ENCODE data around the gene PPP1R10. TPM values are rescaled to one million over a fixed set of nuclear protein-coding genes. Genes with fewer than 3 reads are reported as not detected.

Gene PPP1R10
- total RNA-seq, 1 donor from 2014 or later: 112 TPM

DNA sequence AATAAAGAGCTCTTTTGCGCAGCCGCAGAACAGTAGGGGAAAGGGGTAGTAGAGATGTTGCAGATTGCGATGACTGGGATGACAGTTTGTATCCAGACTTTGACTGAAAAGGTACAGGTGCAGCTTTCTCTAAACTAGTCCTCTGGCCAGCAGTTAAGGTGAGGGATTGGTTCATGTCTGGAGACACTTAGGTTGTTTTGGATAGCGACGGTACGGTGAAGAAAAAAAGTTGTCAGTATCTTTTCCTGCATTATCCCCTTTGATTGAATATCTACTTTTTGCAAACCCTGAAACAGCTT lies 59.4 kb downstream of the PPP1R10 start:
- Mint-ChIP-seq H3K4me1 (peaks cover 40% of the 10 kb centered on the region), H3K36me3 (ENCODE audit: low read depth) (peaks cover 63% of the 10 kb centered on the region), H3K27me3 (no peaks in the 10 kb centered on the region), H3K4me3 (peak overlapping the region; percentile 94), H3K9me3 (no peaks in the 10 kb centered on the region), H3K27ac (peak overlapping the region; percentile 97)
- intact Hi-C loops (cut with micrococcal nuclease): loop anchor here (1.0 to 10.0 kb wide), 4 partner anchors 125 to 1063 kb away; partner anchors contain the start of genes PPP1R11, PRRC2A and TRIM26
- no peak for DNase-seq
- TF ChIP-seq, protein P1, sequence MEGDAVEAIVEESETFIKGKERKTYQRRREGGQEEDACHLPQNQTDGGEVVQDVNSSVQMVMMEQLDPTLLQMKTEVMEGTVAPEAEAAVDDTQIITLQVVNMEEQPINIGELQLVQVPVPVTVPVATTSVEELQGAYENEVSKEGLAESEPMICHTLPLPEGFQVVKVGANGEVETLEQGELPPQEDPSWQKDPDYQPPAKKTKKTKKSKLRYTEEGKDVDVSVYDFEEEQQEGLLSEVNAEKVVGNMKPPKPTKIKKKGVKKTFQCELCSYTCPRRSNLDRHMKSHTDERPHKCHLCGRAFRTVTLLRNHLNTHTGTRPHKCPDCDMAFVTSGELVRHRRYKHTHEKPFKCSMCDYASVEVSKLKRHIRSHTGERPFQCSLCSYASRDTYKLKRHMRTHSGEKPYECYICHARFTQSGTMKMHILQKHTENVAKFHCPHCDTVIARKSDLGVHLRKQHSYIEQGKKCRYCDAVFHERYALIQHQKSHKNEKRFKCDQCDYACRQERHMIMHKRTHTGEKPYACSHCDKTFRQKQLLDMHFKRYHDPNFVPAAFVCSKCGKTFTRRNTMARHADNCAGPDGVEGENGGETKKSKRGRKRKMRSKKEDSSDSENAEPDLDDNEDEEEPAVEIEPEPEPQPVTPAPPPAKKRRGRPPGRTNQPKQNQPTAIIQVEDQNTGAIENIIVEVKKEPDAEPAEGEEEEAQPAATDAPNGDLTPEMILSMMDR (IDR thresholded peaks at IDR 0.05): no peak
- ChIA-PET CTCF (interaction anchor here (1.2 to 2.7 kb wide), 5 partner anchors 13 to 173 kb away, joined by 4 to 14 read pairs (median 5); no protein-coding TSS in a partner anchor), POLR2A (interaction anchor here (0.6 to 5.3 kb wide), 20 partner anchors 9 to 430 kb away, joined by 3 to 63 read pairs (median 6); partner anchors contain the start of genes ABCF1, MDC1, MRPS18B and PPP1R10)
- no peak for ATAC-seq (ENCODE audit: low read depth)

DNA sequence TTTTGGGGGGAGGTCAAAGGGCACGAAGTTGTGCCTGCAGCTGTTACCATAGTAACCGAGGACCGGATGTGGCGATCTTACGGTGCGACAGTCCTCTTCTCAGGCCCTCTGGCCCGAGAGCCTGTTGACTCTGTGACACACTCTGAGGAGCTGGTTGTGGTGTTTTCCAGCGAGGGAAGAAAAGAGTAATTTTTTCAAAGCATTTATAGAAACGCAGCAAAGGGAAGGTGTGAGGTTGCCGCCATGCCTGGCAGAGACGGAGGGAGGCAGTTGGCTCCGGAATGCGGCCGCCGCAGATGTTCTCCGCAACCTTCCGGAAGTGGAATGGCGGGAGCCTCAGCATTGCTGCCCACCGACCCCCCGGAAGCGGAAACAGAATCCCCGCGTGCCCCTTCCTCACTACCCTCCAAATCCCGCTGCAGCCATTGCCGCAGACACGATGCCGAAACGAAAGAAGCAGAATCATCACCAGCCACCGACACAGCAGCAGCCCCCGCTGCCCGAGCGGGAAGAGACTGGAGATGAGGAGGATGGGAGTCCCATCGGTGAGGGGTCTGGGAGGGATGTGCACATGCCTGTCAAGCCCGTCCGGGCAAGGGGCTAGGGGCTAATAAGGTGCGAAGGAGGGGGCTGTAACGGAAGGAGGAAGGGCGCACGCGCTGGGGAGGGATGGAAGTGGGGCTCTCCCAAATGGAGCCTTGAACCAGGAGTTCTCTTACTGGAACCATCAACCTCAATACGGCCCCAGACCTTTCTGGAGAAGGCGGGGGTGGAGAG lies 59.9 kb downstream of the PPP1R10 start, which contains the start of gene PRR3:
Gene PRR3, plus strand, starts transcription at position 390 of the 777 bp plus-strand sequence. Its CDS starts 50 bp downstream, at position 440.
- Mint-ChIP-seq H3K27me3 (no peaks in the 10 kb centered on the region), H3K4me1 (peaks cover 40% of the 10 kb centered on the region), H3K9me3 (no peaks in the 10 kb centered on the region), H3K27ac (peak within 1 kb of the TSS; percentile 97), H3K4me3 (peak within 1 kb of the TSS; percentile 94), H3K36me3 (ENCODE audit: low read depth) (peaks cover 63% of the 10 kb centered on the region)
- CTCF ChIA-PET: interaction anchor here (1.2 to 2.7 kb wide), 5 partner anchors 12 to 173 kb away, joined by 4 to 14 read pairs (median 5); no protein-coding TSS in a partner anchor
- peak; percentile 68 for DNase-seq
- TF ChIP-seq, protein P1 (IDR thresholded peaks at IDR 0.05): no peak
- POLR2A ChIA-PET: interaction anchor here (0.6 to 5.3 kb wide), 29 partner anchors 9 to 985 kb away, joined by 3 to 63 read pairs (median 5); partner anchors contain the start of genes ABCF1, DDX39B, DHX16 and HLA-E
- intact Hi-C loops (cut with micrococcal nuclease): loop anchor here (1.0 to 10.0 kb wide), 11 partner anchors 14 to 1064 kb away; partner anchors contain the start of genes ABCF1, C6orf136, DHX16 and HLA-E
- peak; percentile 54 for ATAC-seq (ENCODE audit: low read depth)

DNA sequence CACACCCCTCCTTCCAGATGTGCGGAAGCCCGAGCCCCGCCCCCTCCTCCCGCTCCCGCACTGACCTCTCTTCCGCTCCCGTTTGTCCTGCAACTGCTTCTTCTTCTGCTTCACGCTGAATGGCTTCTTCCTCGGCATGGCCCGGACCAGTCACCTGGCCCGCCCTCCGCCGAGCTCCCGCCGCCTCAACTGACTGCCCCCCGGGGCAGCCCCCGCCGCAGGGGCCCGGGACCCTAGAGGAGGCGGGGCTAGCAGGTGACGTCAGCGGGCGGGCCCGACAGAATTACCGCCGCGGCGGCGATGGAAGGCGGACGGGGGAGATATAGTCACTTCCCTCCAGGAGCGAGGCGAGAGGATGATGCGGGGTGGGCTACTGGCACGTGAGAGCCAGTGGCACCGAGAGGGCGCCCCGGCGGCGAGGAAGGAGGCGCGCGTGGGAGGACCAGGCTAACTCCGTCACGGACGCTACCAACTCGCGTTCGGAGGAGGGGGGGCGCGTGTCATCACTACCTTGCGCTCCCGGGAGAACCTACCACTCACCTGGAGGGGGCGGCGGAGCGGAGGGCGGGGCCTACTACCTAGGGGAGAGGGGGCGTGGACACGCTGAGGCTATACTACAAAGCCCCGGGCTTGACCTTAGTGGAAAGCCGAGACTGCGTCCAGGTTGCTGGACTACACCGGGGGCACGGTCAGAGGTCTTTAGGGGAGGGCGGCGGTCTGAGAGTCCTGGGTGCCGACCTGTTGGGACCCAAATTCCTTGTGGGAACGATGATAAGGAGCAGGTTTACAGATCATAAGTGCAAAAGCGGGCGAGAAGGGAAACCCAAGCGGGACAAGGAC lies 60.8 kb downstream of the PPP1R10 start, which contains the start of gene GNL1:
Gene GNL1, minus strand, starts transcription at position 424 of the 840 bp plus-strand sequence. Its CDS starts 286 bp downstream, at position 138.
- peak; percentile 89 for ATAC-seq (ENCODE audit: low read depth)
- TF ChIP-seq, protein P1 (IDR thresholded peaks at IDR 0.05): no peak
- intact Hi-C loops (cut with micrococcal nuclease): loop anchor here (1.0 to 10.0 kb wide), 10 partner anchors 15 to 1065 kb away; partner anchors contain the start of genes ABCF1, C6orf136, DHX16 and HLA-E
- H3K9me3 Mint-ChIP-seq: no peaks in the 10 kb centered on the region
- H3K4me3 Mint-ChIP-seq: peak within 1 kb of the TSS; percentile 94
- no peaks in the 10 kb centered on the region for H3K27me3 Mint-ChIP-seq
- CTCF ChIA-PET: interaction anchor here (0.9 to 3.2 kb wide), 6 partner anchors 11 to 174 kb away, joined by 4 to 15 read pairs (median 5); no protein-coding TSS in a partner anchor
- peak within 1 kb of the TSS; percentile 97 for H3K27ac Mint-ChIP-seq
- H3K4me1 Mint-ChIP-seq: peaks cover 40% of the 10 kb centered on the region
- peaks cover 66% of the 10 kb centered on the region for H3K36me3 Mint-ChIP-seq (ENCODE audit: low read depth)
- POLR2A ChIA-PET: interaction anchor here (0.6 to 5.3 kb wide), 29 partner anchors 10 to 1168 kb away, joined by 3 to 63 read pairs (median 5); partner anchors contain the start of genes ABCF1, DDX39B, DHX16 and HLA-E
- DNase-seq: peak; percentile 99

DNA sequence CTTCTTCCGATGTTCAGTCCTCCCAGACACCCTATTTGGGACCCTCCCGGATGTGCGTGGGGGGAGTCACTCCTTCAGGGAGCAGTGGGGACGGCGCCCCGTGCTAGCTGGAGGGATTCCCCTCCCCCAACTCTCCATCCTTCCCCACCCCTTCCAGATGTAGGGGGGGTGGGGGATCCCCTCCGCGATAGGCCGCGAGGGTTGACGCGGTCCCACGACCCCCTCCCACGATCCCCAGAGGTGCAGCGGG lies 61.3 kb downstream of the PPP1R10 start:
- H3K4me3 Mint-ChIP-seq: peak overlapping the region; percentile 94
- H3K36me3 Mint-ChIP-seq (ENCODE audit: low read depth): peaks cover 71% of the 10 kb centered on the region
- POLR2A ChIA-PET: interaction anchor here (0.6 to 5.3 kb wide), 19 partner anchors 11 to 1168 kb away, joined by 3 to 63 read pairs (median 5); partner anchors contain the start of genes ABCF1, MDC1, MRPS18B and PPP1R10
- no peaks in the 10 kb centered on the region for H3K27me3 Mint-ChIP-seq
- DNase-seq (no peak), ATAC-seq (ENCODE audit: low read depth) (no peak)
- CTCF ChIA-PET: interaction anchor here (0.9 to 3.2 kb wide), 4 partner anchors 11 to 73 kb away, joined by 5 to 15 read pairs (median 10); no protein-coding TSS in a partner anchor
- intact Hi-C loops (cut with micrococcal nuclease): loop anchor here (1.0 to 10.0 kb wide), 10 partner anchors 14 to 1065 kb away; partner anchors contain the start of genes ABCF1, C6orf136, DHX16 and HLA-E
- H3K4me1 Mint-ChIP-seq: peaks cover 40% of the 10 kb centered on the region
- H3K9me3 Mint-ChIP-seq: no peaks in the 10 kb centered on the region
- H3K27ac Mint-ChIP-seq: peak overlapping the region; percentile 97
- TF ChIP-seq, protein P1 (IDR thresholded peaks at IDR 0.05): no peak

All from activated B cell treated with CpG ODN at 0.5 μM for 24 hours (primary cell).